ENCODE measurements around the gene ANKS4B. TPM values are rescaled to one million over a fixed set of nuclear protein-coding genes. Genes with fewer than 3 reads are reported as not detected.

Gene ANKS4B
- total and polyA plus RNA-seq, 4 donors, result 5.7 to 13.6 (median 8.7) TPM

GRCh38 chr16:21257284-21257683, 23.8 kb downstream of the ANKS4B start:
- WGBS, result 93% methylated on average over 4 of the region's 4 CpGs
- TF ChIP-seq MAX (IDR thresholded peaks at IDR 0.05) (no peak), HNF4A (conservative IDR thresholded peaks at IDR 0.05) (no peak), RXRA (IDR thresholded peaks at IDR 0.05) (no peak), ATF3 (IDR thresholded peaks at IDR 0.05) (no peak), CTCF (IDR thresholded peaks at IDR 0.05; ENCODE audit: low read depth, low read length, missing input control) (no peak), FOXA2 (IDR thresholded peaks at IDR 0.05) (no peak), YY1 (IDR thresholded peaks at IDR 0.05) (no peak), GABPA (IDR thresholded peaks at IDR 0.05 in 1 of 2, conservative IDR thresholded peaks at IDR 0.05 in 1 of 2) (no peak), TAF1 (conservative IDR thresholded peaks at IDR 0.05) (no peak), EGR1 (IDR thresholded peaks at IDR 0.05; ENCODE audit: low read depth in 2 of 2) (no peak), JUND (IDR thresholded peaks at IDR 0.05) (no peak)
- H3K27me3 ChIP-seq (ENCODE audit: control insufficient read depth in 4 of 4, insufficient read depth in 4 of 4, low read length in 3 of 4), result no peaks in the 10 kb centered on the region

GRCh38 chr16:21260870-21261791, 27.6 kb downstream of the ANKS4B start:
- Histone ChIP-seq H3K4me3 (ENCODE audit: low read depth in 1 of 3, low read length in 3 of 3) (no peak overlapping the region), H3K4me1 (ENCODE audit: control insufficient read depth in 4 of 4, insufficient read depth in 4 of 4, low read length in 3 of 4) (peaks cover 19 to 52% (median 36%) of the 10 kb centered on the region in 4 donors), H3K9ac (ENCODE audit: low read depth in 1 of 2, low read length in 2 of 2) (peak overlapping the region; percentile 40 to 72), H3K27ac (ENCODE audit: low read depth in 1 of 2, low read length in 2 of 2) (peak overlapping the region; percentile 73 to 88), H3K36me3 (ENCODE audit: control insufficient read depth in 4 of 4, insufficient read depth in 3 of 4, low read depth in 1 of 4, low read length in 3 of 4) (no peaks in the 10 kb centered on the region), H3K27me3 (ENCODE audit: control insufficient read depth in 4 of 4, insufficient read depth in 4 of 4, low read length in 3 of 4) (no peaks in the 10 kb centered on the region), H3K9me3 (ENCODE audit: control insufficient read depth in 4 of 4, low read length in 3 of 4) (no peaks in the 10 kb centered on the region)
- DNase-seq (ENCODE audit: low spot score), result peak; percentile 69
- TF ChIP-seq RAD21 (IDR thresholded peaks at IDR 0.05) (peak; percentile 24 to 25), FOXA1 (IDR thresholded peaks at IDR 0.05) (no peak), SP1 (IDR thresholded peaks at IDR 0.05) (peak; percentile 94), EGR1 (IDR thresholded peaks at IDR 0.05; ENCODE audit: low read depth in 2 of 2) (peak in 1 of 2 donors; percentile 42), ZBTB33 (IDR thresholded peaks at IDR 0.05) (peak; percentile 84), HNF4G (IDR thresholded peaks at IDR 0.05) (peak; percentile 100), YY1 (IDR thresholded peaks at IDR 0.05) (peak; percentile 85), TAF1 (conservative IDR thresholded peaks at IDR 0.05) (no peak), HNF4A (conservative IDR thresholded peaks at IDR 0.05) (peak; percentile 100), REST (IDR thresholded peaks at IDR 0.05) (peak; percentile 55), MAX (IDR thresholded peaks at IDR 0.05) (peak; percentile 87), GABPA (IDR thresholded peaks at IDR 0.05 in 1 of 2, conservative IDR thresholded peaks at IDR 0.05 in 1 of 2) (peak in 1 of 2 donors; percentile 44), ATF3 (IDR thresholded peaks at IDR 0.05) (peak; percentile 90), NR2F2 (IDR thresholded peaks at IDR 0.05) (peak; percentile 81), CTCF (IDR thresholded peaks at IDR 0.05; ENCODE audit: low read depth, low read length, missing input control) (no peak), RXRA (IDR thresholded peaks at IDR 0.05) (peak; percentile 97 to 98), FOXA2 (IDR thresholded peaks at IDR 0.05) (peak; percentile 74), JUND (IDR thresholded peaks at IDR 0.05) (peak; percentile 99)
- WGBS, result 36% methylated on average over 9 of the region's 9 CpGs

More at GRCh38 chr16:21257284-21257683, 23.8 kb downstream of the ANKS4B start:
- H3K4me3 ChIP-seq (ENCODE audit: low read depth in 1 of 3, low read length in 3 of 3), result no peak overlapping the region
- no peak for DNase-seq (ENCODE audit: low spot score)
- H3K9ac ChIP-seq (ENCODE audit: low read depth in 1 of 2, low read length in 2 of 2), result no peak overlapping the region
- H3K27ac ChIP-seq (ENCODE audit: low read depth in 1 of 2, low read length in 2 of 2), result no peak overlapping the region
- peaks cover 0 to 2% (median under 1%) of the 10 kb centered on the region in 4 donors for H3K36me3 ChIP-seq (ENCODE audit: control insufficient read depth in 4 of 4, insufficient read depth in 3 of 4, low read depth in 1 of 4, low read length in 3 of 4)
- H3K9me3 ChIP-seq (ENCODE audit: control insufficient read depth in 4 of 4, low read length in 3 of 4), result no peaks in the 10 kb centered on the region
- peaks cover 10 to 24% (median 20%) of the 10 kb centered on the region in 4 donors for H3K4me1 ChIP-seq (ENCODE audit: control insufficient read depth in 4 of 4, insufficient read depth in 4 of 4, low read length in 3 of 4)
